K562 (cell line): Measurements from ENCODE around the gene PFDN2. TPM values are rescaled to one million over a fixed set of nuclear protein-coding genes. Genes with fewer than 3 reads are reported as not detected.

Experiments used
- CHCHD3 ChIP-seq: fragments of 250-450 bp; sonication (Bioruptor Pico); IDR thresholded peaks from 2 replicates; pipeline ENCODE4 v2.1.2; 2022; ENCODE audit warnings: mild to moderate bottlenecking
- ESRRA ChIP-seq: fragments of 450-650 bp; IDR thresholded peaks from 2 replicates; pipeline ENCODE4 v1.6.1; 2014; ENCODE audit warnings: low read depth, mild to moderate bottlenecking, moderate library complexity, borderline replicate concordance
- ZC3H11A ChIP-seq: IDR thresholded peaks from 2 replicates; pipeline ENCODE4 v1.6.1; 2012; ENCODE audit warnings: low read depth, low read length, improper control_type of control experiment
- polyA plus RNA-seq, 8 experiments: library from polyadenylated mRNA; depleted of rRNA in 4 of 8; stranded (reverse) in 5 of 8; unstranded in 3 of 8; fragments of >200 nt; fragmentation: Nextera tagmentation in 2 of 8; fragmentation: Illumina TruSeq in 1 of 8; extraction: Ambion mirVana in 2 of 8; extraction: Trizol in 1 of 8; gene quantifications; 2 replicates each; pipeline versions ENCODE4 v1.2.1 to v1.2.3, GENCODE V29; 2011 to 2014; ENCODE audit warnings: inconsistent platforms in 1 of 8, missing spikeins in 1 of 8
- total RNA-seq, 7 experiments: library from RNA; depleted of rRNA in 6 of 7; stranded (reverse); fragments of >200 nt in 6 of 7; fragmentation: Illumina TruSeq in 2 of 7; extraction: Trizol in 2 of 7; gene quantifications; 2 replicates each; pipeline versions ENCODE4 v1.2.1 to v1.2.3, GENCODE V29; 2011 to 2021; ENCODE audit warnings: low replicate concordance in 1 of 7
- TF ChIP-seq, protein P1 (sequence below): fragments of 250-450 bp; sonication (Bioruptor Pico); IDR thresholded peaks from 2 replicates; pipeline ENCODE4 v1.5.0; 2022; ENCODE audit warnings: mild to moderate bottlenecking
- TF ChIP-seq, protein P2 (sequence below), 2 experiments: fragments of 450-650 bp in 1 of 2; sonication (generic) in 1 of 2; formaldehyde crosslinking in 1 of 2; IDR thresholded peaks; 2 replicates each; pipeline versions ENCODE4 v1.7.1 to v1.9.0; 2016 to 2022; ENCODE audit warnings: inconsistent platforms in 1 of 2, mild to moderate bottlenecking in 1 of 2, missing genetic modification reagents in 1 of 2
- TF ChIP-seq, protein P3 (sequence below): fragments of 200-800 bp; sonication (Bioruptor generic); IDR thresholded peaks from 2 replicates; pipeline ENCODE4 v1.6.1; 2017; ENCODE audit warnings: missing genetic modification characterization, missing compliant biosample characterization
- TF ChIP-seq, protein P4 (sequence below): fragments of 450-650 bp; IDR thresholded peaks from 2 replicates; pipeline ENCODE4 v1.7.1; 2018; ENCODE audit warnings: mild to moderate bottlenecking, low read depth; ENCODE audit not compliant: partially characterized antibody
- TF ChIP-seq, protein P5 (sequence below): fragments of 450-650 bp; conservative IDR thresholded peaks from 2 replicates; pipeline ENCODE4 v1.6.1; 2016; ENCODE audit warnings: missing genetic modification characterization, low read depth, mild to moderate bottlenecking, missing compliant biosample characterization, moderate library complexity

PFDN2 gene
- total and polyA plus RNA-seq, 9 of the 15 experiments (the other 6 are each of a cell fraction or from before 2014, with no cell fraction given), result 50.2 to 361 (median 144) TPM

DNA sequence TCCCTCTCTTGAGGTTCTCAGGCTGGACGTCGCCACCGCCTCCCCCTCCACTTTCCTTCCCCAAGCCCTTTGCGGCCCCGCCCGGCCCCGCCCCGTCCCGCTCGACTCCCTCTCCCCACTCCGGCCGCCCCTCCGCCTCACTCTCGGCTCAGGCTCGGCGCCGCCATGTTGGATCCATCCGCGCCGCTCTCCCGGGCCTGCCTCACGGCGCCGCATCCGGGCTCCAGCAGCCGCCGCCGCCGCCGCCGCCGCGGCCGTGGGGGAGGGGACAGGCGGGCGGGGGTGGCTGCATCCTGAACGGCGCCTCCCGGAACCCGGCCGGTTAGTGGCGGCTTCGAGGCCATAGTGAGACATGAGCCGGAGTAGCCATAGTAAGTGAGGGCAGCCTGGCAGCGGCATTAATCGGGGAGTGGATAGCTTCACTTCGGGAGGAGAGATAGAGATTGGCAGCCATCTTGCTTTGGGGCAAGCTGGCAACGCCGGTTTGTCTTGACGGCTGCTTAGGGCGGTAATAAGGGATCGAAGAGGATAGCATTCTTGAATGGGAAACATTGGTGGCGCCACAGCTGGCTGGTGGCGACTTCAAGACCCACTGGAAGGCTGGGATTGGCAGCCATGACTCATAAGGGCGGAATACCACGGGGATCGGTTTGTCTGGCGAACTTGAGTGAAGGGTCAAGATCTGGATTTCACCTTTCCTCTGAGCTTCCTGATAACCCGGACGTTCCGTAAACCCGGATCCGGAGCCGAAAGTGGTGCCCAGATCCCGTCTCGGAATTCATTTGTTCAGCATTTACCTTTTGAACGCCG is 14.8 kb upstream of the PFDN2 start, which contains the start of gene DEDD (continued):
- TF ChIP-seq, protein P1, sequence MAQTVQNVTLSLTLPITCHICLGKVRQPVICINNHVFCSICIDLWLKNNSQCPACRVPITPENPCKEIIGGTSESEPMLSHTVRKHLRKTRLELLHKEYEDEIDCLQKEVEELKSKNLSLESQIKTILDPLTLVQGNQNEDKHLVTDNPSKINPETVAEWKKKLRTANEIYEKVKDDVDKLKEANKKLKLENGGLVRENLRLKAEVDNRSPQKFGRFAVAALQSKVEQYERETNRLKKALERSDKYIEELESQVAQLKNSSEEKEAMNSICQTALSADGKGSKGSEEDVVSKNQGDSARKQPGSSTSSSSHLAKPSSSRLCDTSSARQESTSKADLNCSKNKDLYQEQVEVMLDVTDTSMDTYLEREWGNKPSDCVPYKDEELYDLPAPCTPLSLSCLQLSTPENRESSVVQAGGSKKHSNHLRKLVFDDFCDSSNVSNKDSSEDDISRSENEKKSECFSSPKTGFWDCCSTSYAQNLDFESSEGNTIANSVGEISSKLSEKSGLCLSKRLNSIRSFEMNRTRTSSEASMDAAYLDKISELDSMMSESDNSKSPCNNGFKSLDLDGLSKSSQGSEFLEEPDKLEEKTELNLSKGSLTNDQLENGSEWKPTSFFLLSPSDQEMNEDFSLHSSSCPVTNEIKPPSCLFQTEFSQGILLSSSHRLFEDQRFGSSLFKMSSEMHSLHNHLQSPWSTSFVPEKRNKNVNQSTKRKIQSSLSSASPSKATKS (CRISPR knock-in tag), result no peak
- no peak for TF ChIP-seq ZC3H11A
- TF ChIP-seq, protein P2, sequence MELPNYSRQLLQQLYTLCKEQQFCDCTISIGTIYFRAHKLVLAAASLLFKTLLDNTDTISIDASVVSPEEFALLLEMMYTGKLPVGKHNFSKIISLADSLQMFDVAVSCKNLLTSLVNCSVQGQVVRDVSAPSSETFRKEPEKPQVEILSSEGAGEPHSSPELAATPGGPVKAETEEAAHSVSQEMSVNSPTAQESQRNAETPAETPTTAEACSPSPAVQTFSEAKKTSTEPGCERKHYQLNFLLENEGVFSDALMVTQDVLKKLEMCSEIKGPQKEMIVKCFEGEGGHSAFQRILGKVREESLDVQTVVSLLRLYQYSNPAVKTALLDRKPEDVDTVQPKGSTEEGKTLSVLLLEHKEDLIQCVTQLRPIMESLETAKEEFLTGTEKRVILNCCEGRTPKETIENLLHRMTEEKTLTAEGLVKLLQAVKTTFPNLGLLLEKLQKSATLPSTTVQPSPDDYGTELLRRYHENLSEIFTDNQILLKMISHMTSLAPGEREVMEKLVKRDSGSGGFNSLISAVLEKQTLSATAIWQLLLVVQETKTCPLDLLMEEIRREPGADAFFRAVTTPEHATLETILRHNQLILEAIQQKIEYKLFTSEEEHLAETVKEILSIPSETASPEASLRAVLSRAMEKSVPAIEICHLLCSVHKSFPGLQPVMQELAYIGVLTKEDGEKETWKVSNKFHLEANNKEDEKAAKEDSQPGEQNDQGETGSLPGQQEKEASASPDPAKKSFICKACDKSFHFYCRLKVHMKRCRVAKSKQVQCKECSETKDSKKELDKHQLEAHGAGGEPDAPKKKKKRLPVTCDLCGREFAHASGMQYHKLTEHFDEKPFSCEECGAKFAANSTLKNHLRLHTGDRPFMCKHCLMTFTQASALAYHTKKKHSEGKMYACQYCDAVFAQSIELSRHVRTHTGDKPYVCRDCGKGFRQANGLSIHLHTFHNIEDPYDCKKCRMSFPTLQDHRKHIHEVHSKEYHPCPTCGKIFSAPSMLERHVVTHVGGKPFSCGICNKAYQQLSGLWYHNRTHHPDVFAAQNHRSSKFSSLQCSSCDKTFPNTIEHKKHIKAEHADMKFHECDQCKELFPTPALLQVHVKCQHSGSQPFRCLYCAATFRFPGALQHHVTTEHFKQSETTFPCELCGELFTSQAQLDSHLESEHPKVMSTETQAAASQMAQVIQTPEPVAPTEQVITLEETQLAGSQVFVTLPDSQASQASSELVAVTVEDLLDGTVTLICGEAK (IDR thresholded peaks at IDR 0.05), result peak; percentile 82
- TF ChIP-seq, protein P2 (CRISPR knock-in tag; IDR thresholded peaks at IDR 0.05), result no peak
- TF ChIP-seq, protein P3, sequence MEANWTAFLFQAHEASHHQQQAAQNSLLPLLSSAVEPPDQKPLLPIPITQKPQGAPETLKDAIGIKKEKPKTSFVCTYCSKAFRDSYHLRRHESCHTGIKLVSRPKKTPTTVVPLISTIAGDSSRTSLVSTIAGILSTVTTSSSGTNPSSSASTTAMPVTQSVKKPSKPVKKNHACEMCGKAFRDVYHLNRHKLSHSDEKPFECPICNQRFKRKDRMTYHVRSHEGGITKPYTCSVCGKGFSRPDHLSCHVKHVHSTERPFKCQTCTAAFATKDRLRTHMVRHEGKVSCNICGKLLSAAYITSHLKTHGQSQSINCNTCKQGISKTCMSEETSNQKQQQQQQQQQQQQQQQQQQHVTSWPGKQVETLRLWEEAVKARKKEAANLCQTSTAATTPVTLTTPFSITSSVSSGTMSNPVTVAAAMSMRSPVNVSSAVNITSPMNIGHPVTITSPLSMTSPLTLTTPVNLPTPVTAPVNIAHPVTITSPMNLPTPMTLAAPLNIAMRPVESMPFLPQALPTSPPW, result peak; percentile 96
- TF ChIP-seq, protein P4, sequence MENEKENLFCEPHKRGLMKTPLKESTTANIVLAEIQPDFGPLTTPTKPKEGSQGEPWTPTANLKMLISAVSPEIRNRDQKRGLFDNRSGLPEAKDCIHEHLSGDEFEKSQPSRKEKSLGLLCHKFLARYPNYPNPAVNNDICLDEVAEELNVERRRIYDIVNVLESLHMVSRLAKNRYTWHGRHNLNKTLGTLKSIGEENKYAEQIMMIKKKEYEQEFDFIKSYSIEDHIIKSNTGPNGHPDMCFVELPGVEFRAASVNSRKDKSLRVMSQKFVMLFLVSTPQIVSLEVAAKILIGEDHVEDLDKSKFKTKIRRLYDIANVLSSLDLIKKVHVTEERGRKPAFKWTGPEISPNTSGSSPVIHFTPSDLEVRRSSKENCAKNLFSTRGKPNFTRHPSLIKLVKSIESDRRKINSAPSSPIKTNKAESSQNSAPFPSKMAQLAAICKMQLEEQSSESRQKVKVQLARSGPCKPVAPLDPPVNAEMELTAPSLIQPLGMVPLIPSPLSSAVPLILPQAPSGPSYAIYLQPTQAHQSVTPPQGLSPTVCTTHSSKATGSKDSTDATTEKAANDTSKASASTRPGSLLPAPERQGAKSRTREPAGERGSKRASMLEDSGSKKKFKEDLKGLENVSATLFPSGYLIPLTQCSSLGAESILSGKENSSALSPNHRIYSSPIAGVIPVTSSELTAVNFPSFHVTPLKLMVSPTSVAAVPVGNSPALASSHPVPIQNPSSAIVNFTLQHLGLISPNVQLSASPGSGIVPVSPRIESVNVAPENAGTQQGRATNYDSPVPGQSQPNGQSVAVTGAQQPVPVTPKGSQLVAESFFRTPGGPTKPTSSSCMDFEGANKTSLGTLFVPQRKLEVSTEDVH, result peak; percentile 50
- TF ChIP-seq CHCHD3, result no peak
- TF ChIP-seq, protein P5, sequence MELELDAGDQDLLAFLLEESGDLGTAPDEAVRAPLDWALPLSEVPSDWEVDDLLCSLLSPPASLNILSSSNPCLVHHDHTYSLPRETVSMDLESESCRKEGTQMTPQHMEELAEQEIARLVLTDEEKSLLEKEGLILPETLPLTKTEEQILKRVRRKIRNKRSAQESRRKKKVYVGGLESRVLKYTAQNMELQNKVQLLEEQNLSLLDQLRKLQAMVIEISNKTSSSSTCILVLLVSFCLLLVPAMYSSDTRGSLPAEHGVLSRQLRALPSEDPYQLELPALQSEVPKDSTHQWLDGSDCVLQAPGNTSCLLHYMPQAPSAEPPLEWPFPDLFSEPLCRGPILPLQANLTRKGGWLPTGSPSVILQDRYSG (tag), result peak; percentile 85; the same call in 1 of the 2 replicates
- TF ChIP-seq ESRRA, result peak; percentile 39; the same call in 1 of the 2 replicates
